OCI-LY3 (cell line): Measurements from ENCODE around the gene RABL6.
"Not testable (repeated sequence)": the region's sequence is repeated elsewhere in the genome, so short reads cannot be mapped to it uniquely, and the experiment has no call there.

Source experiments
- H2AFZ ChIP-seq: fragments of 200-600, 300-600 bp; shearing (Covaris generic); 2 replicates; pipeline ENCODE4 v1.6.0; 2014; ENCODE audit warnings: antibody characterized with exemption, low read depth, low read length
- H3K27ac ChIP-seq: fragments of 200-600, 300-600 bp; sonication (generic); 2 replicates; pipeline ENCODE4 v1.5.1; 2014; ENCODE audit warnings: mild to moderate bottlenecking, low read length, moderate library complexity, mixed read lengths
- H3K27me3 ChIP-seq: fragments of 200-600, 300-600 bp; sonication (generic); 2 replicates; pipeline ENCODE4 v1.6.1; 2014; ENCODE audit warnings: low read depth, low read length, mixed read lengths
- H3K36me3 ChIP-seq: fragments of 200-600, 300-600 bp; sonication (generic); replicated peaks from 2 replicates; pipeline ENCODE3; 2014; ENCODE audit warnings: low read depth, low read length, mixed read lengths
- H3K4me1 ChIP-seq: fragments of 300-600, 200-600 bp; sonication (generic); 2 replicates; pipeline ENCODE4 v1.6.1; 2014; ENCODE audit warnings: low read length, mixed read lengths
- H3K4me2 ChIP-seq: fragments of 200-600, 300-600 bp; sonication (generic); 2 replicates; pipeline ENCODE4 v1.6.1; 2014; ENCODE audit warnings: low read length, mixed read lengths
- H3K4me3 ChIP-seq: fragments of 300-600, 200-600 bp; sonication (generic); 2 replicates; pipeline ENCODE4 v1.5.1; 2014; ENCODE audit warnings: antibody characterized with exemption, mild to moderate bottlenecking, low read length, moderate library complexity
- H3K79me2 ChIP-seq: fragments of 300-600, 200-600 bp; shearing (Covaris generic); 2 replicates; pipeline ENCODE4 v1.6.1; 2014; ENCODE audit warnings: mild to moderate bottlenecking, low read length, mixed read lengths
- H3K9ac ChIP-seq: fragments of 300-600, 200-600 bp; shearing (Covaris generic); 2 replicates; pipeline ENCODE4 v1.6.0; 2014; ENCODE audit warnings: mild to moderate bottlenecking, low read length, moderate library complexity
- H3K9me3 ChIP-seq: fragments of 200-600, 300-600 bp; shearing (Covaris generic); 2 replicates; pipeline ENCODE4 v1.6.1; 2014; ENCODE audit warnings: low read length, mixed read lengths; ENCODE audit not compliant: insufficient read depth
- H4K20me1 ChIP-seq: fragments of 200-600, 300-600 bp; sonication (generic); 2 replicates; pipeline ENCODE4 v1.6.1; 2016; ENCODE audit warnings: low read length, mixed read lengths; ENCODE audit not compliant: insufficient read depth
- EZH2phosphoT487 ChIP-seq: fragments of 200-600 bp; shearing (Covaris generic); IDR thresholded peaks from 2 replicates; pipeline ENCODE4 v1.6.1; 2018; ENCODE audit warnings: antibody characterized with exemption, mixed run types, low read depth
- TF ChIP-seq, protein P1 (sequence below): fragments of 200-600, 300-600 bp; sonication (generic); IDR thresholded peaks from 2 replicates; pipeline ENCODE4 v1.5.1; 2014; ENCODE audit warnings: antibody characterized with exemption, low read length, low read depth

The RABL6 gene

DNA sequence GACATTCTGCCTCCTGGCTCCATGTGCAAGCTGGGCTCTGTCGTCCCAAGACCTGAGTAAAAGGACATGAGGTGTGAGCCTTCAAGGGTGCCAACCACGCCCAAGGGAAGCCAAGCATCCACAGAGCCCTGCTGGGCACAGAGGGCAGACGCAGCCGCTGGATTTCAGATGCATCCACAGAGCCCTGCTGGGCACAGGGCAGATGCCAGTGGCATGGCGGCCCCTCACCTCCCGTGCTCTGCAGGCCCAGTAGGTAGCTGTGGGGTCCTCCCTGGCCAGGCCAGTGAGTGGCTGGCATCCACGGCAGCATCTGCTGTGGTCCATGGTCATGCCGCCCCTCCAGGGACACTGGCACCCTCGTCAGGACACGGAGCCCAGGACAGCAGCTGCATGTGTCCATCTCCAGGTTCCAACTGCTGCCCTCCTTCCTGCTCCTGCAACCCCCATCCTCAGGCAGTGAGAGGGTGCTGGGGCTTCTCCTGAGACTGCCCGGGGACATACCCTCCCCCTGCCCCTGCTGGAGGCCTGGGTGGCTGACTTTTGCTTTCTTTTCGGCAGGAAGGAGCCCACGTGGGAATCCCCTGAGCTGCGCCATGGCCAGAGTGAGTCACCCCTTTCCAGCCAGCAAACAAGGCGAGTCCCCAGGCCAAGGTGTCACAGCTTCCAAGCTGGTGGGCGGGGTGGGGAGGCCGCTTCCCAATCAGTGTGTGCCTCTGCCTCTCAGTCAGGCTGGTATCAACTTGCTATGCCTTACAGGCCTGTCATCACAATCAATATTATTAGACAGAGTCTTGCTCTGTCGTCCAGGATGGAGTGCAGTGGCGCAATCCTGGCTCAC, 74.6 kb downstream of the RABL6 start:
- Histone ChIP-seq H3K36me3 (peaks cover 3% of the 10 kb centered on the region), H3K4me3 (peak overlapping the region; percentile 76), H4K20me1 (peaks cover 4% of the 10 kb centered on the region; the same call in 1 of the 2 replicates), H2AFZ (peak overlapping the region; percentile 34; the same call in 1 of the 2 replicates), H3K27me3 (no peaks in the 10 kb centered on the region), H3K9ac (peak overlapping the region; percentile 72), H3K27ac (peak overlapping the region; percentile 65), H3K9me3 (no peaks in the 10 kb centered on the region), H3K4me1 (peaks cover 30% of the 10 kb centered on the region), H3K4me2 (peak overlapping the region; percentile 98), H3K79me2 (peaks cover 15% of the 10 kb centered on the region)
- TF ChIP-seq, protein P1, sequence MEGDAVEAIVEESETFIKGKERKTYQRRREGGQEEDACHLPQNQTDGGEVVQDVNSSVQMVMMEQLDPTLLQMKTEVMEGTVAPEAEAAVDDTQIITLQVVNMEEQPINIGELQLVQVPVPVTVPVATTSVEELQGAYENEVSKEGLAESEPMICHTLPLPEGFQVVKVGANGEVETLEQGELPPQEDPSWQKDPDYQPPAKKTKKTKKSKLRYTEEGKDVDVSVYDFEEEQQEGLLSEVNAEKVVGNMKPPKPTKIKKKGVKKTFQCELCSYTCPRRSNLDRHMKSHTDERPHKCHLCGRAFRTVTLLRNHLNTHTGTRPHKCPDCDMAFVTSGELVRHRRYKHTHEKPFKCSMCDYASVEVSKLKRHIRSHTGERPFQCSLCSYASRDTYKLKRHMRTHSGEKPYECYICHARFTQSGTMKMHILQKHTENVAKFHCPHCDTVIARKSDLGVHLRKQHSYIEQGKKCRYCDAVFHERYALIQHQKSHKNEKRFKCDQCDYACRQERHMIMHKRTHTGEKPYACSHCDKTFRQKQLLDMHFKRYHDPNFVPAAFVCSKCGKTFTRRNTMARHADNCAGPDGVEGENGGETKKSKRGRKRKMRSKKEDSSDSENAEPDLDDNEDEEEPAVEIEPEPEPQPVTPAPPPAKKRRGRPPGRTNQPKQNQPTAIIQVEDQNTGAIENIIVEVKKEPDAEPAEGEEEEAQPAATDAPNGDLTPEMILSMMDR, result no peak
- no peak for TF ChIP-seq EZH2phosphoT487

DNA sequence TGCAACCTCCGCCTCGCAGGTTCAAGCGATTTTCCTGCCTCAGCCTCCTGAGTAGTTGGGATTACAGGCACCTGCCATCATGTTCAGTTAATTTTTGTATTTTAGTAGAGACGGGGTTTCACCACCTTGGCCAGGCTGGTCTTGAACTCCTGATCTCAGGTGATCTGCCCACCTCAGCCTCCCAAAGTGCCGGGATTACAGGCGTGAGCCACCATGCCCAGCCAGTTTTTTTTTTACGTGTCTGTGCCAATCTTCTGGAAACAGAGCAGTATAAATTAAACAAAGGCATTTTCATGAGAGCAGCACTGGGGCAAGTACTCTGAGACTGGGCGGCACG, 75.2 kb downstream of the RABL6 start:
- not testable (repeated sequence) for H3K27me3 ChIP-seq, H3K9me3 ChIP-seq, H4K20me1 ChIP-seq, H3K36me3 ChIP-seq
- H2AFZ ChIP-seq, result 0 out of 2 replicates have a peak overlapping the region, but pooled peaks have one; percentile 34
- H3K79me2 ChIP-seq, result peaks cover 21% of the 10 kb centered on the region
- H3K4me3 ChIP-seq, result peak overlapping the region; percentile 76; the same call in 1 of the 2 replicates
- peak overlapping the region; percentile 98 for H3K4me2 ChIP-seq
- H3K27ac ChIP-seq, result peak overlapping the region; percentile 65
- peak overlapping the region; percentile 72; the same call in 1 of the 2 replicates for H3K9ac ChIP-seq
- peaks cover 30% of the 10 kb centered on the region for H3K4me1 ChIP-seq

DNA sequence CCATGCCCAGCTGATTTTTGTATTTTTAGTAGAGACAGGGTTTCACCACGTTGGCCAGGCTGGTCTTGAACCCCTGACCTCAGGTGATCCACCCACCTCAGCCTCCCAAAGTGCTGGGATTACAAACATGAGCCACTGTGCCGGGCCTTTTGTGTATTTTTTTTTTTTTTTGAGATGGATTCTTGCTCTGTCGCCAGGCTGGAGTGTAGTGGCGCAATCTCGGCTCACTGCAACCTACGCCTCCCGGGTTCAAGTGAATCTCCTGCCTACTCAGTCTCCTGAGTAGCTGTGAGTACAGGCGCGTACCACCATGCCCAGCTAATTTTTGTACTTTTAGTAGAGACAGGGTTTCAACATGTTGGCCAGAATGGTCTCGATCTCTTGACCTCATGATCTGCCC, 75.9 kb downstream of the RABL6 start:
- H3K27me3 ChIP-seq, H3K4me2 ChIP-seq, H3K36me3 ChIP-seq, H3K27ac ChIP-seq, H2AFZ ChIP-seq, H3K9me3 ChIP-seq, H3K9ac ChIP-seq, H3K4me3 ChIP-seq: not testable (repeated sequence)
- H4K20me1 ChIP-seq, result peaks cover 11% of the 10 kb centered on the region
- H3K79me2 ChIP-seq, result peaks cover 29% of the 10 kb centered on the region
- H3K4me1 ChIP-seq, result peaks cover 30% of the 10 kb centered on the region

DNA sequence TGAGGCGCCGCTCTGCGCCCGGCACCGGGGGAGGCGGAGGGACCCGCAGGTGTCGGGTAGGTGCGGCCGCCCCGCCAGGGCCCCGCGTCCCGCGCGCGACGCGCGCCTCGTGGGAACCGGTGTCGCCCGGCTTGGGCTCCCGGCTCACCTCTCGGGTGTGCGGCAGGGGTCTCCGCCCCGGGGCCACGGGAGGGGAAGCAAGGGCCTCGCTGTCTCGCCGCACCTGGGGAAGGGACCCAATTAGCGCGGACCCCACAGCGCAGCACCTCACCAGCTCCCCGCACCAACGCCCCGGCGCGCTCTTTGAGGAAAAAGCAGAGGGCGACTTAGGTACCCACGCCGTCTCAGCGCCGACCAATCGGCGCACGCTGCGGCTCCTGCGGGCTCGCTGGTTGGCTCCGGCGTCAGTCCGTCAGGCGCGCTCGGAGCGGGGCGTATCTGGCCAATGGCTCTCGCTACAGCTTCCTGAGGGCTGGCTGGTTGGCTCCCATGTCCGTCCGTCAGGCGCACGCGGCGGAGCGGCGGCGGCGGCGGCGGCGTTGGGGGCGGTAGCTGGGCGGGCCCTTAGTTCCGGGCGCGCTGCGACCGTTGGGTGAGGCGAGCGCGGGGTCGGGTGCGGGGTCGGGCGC, 78.3 kb downstream of the RABL6 start, which contains the start of gene TRAF2:
TRAF2 (plus strand) TSS at position 567 of the 629 bp plus-strand sequence. CDS start 12,225 bp downstream, outside the sequence.
- Histone ChIP-seq H3K27ac (peak within 1 kb of the TSS; percentile 78), H3K36me3 (peaks cover 18% of the 10 kb centered on the region), H3K79me2 (peaks cover 53% of the 10 kb centered on the region), H3K9me3 (no peaks in the 10 kb centered on the region), H3K4me3 (peak within 1 kb of the TSS; percentile 90), H3K27me3 (no peaks in the 10 kb centered on the region), H3K4me2 (peak within 1 kb of the TSS; percentile 89), H3K9ac (peak within 1 kb of the TSS; percentile 94), H2AFZ (peak within 1 kb of the TSS; percentile 38; the same call in 1 of the 2 replicates), H4K20me1 (peaks cover 25% of the 10 kb centered on the region), H3K4me1 (peaks cover 30% of the 10 kb centered on the region)
- TF ChIP-seq, protein P1, result no peak
